GM12873 (cell line): Measurements from ENCODE around the gene KIFC3.

ENCODE experiments used
- CTCF ChIP-seq: IDR thresholded peaks from 2 replicates; pipeline ENCODE4 v1.5.1; 2012; ENCODE audit warnings: low read depth, mild to moderate bottlenecking, moderate library complexity, low read length, control low read depth; ENCODE audit not compliant: insufficient read depth; ENCODE audit errors: missing control alignments

Gene KIFC3

GRCh38 chr16:57842601-57843000 lies 40.3 kb upstream of the KIFC3 start:
- TF ChIP-seq CTCF, result no peak

GRCh38 chr16:57840833-57841232 lies 38.5 kb upstream of the KIFC3 start:
- no peak for TF ChIP-seq CTCF

- TF ChIP-seq CTCF, result no peak
Observed at GRCh38 chr16:57838161-57838560, 35.9 kb upstream of the KIFC3 start.

GRCh38 chr16:57837305-57838125 lies 35.2 kb upstream of the KIFC3 start:
- no peak for TF ChIP-seq CTCF

- no peak for TF ChIP-seq CTCF
Observed at GRCh38 chr16:57834936-57835335, 32.6 kb upstream of the KIFC3 start.

GRCh38 chr16:57830890-57831484 lies 28.7 kb upstream of the KIFC3 start:
- no peak for TF ChIP-seq CTCF

GRCh38 chr16:57829969-57830360 lies 27.7 kb upstream of the KIFC3 start:
- no peak for TF ChIP-seq CTCF
